Superior temporal gyrus (tissue), 1 donor: ENCODE measurements around the gene PTPRT.
A peak's percentile ranks its signal among the peaks of the same experiment; 100 is the strongest.

ENCODE experiments used
- DNase-seq: peaks from one replicate; pipeline ENCODE4 v3.0.0-alpha.2; 2016; ENCODE audit errors: extremely low spot score

The PTPRT gene

GRCh38 chr20:43189554-43190331, at the start of gene PTPRT:
PTPRT (minus strand) TSS chr20:43189906; CDS start chr20:43189733, 173 bp downstream.
- DNase-seq = no peak

GRCh38 chr20:43238833-43239232, 49.1 kb upstream of the PTPRT start:
- no peak for DNase-seq

GRCh38 chr20:43238266-43238665, 48.6 kb upstream of the PTPRT start:
- DNase-seq = no peak

- no peak for DNase-seq
These were observed 48.0 kb upstream of the PTPRT start for GRCh38 chr20:43237651-43238168.

GRCh38 chr20:43235998-43236397, 46.3 kb upstream of the PTPRT start:
- no peak for DNase-seq

- no peak for DNase-seq
These were observed 42.1 kb upstream of the PTPRT start for GRCh38 chr20:43231829-43232228.

GRCh38 chr20:43229696-43230095, 40.0 kb upstream of the PTPRT start:
- no peak for DNase-seq

- no peak for DNase-seq
These were observed 30.9 kb upstream of the PTPRT start for GRCh38 chr20:43220612-43221011.

GRCh38 chr20:43210901-43211300, 21.2 kb upstream of the PTPRT start:
- DNase-seq = no peak

GRCh38 chr20:43209831-43210230, 20.1 kb upstream of the PTPRT start:
- DNase-seq = no peak

GRCh38 chr20:43205699-43206098, 16.0 kb upstream of the PTPRT start:
- no peak for DNase-seq

GRCh38 chr20:43202100-43202499, 12.4 kb upstream of the PTPRT start:
- DNase-seq = no peak

GRCh38 chr20:43198607-43199006, 8.9 kb upstream of the PTPRT start:
- DNase-seq = no peak

GRCh38 chr20:43196243-43196642, 6.5 kb upstream of the PTPRT start:
- DNase-seq = no peak

- no peak for DNase-seq
These were observed 4.4 kb upstream of the PTPRT start for GRCh38 chr20:43194137-43194536.

GRCh38 chr20:43193443-43193842, 3.7 kb upstream of the PTPRT start:
- DNase-seq = no peak

GRCh38 chr20:43191946-43192863, 2.5 kb upstream of the PTPRT start:
- peak; percentile 45 for DNase-seq

GRCh38 chr20:43191143-43191542, 1.4 kb upstream of the PTPRT start:
- DNase-seq = no peak

- no peak for DNase-seq
These were observed 737 bp upstream of the PTPRT start for GRCh38 chr20:43190332-43190953.

GRCh38 chr20:43188861-43189553, 699 bp downstream of the PTPRT start:
- no peak for DNase-seq

- peak; percentile 56 for DNase-seq
These were observed 1.5 kb downstream of the PTPRT start for GRCh38 chr20:43188234-43188653.
